Fibroblast of villous mesenchyme (primary cell): Measurements from ENCODE around the gene ARHGEF18. TPM values are rescaled to one million over a fixed set of nuclear protein-coding genes. Genes with fewer than 3 reads are reported as not detected.
"Not testable (repeated sequence)": the region's sequence is repeated elsewhere in the genome, so short reads cannot be mapped to it uniquely, and the experiment has no call there.

Experiments used
- DNase-seq: peaks from one replicate; pipeline ENCODE4 v3.0.0-alpha.2; 2010; ENCODE audit warnings: low read depth
- H3K4me3 ChIP-seq: 2 replicates; pipeline ENCODE4 v1.5.1; 2011; ENCODE audit warnings: low read depth, mild to moderate bottlenecking, low read length
- CTCF ChIP-seq: IDR thresholded peaks from 2 replicates; pipeline ENCODE4 v1.5.1; 2012; ENCODE audit warnings: low read depth, mild to moderate bottlenecking, low read length; ENCODE audit not compliant: insufficient read depth
- total RNA-seq: library from RNA; depleted of rRNA; stranded (reverse); fragments of >200 nt; gene quantifications from 2 replicates; pipeline ENCODE4 v1.2.3, GENCODE V29; 2012

ARHGEF18 gene
- 30.9 and 35.0 TPM in 2 replicates for total RNA-seq

DNA sequence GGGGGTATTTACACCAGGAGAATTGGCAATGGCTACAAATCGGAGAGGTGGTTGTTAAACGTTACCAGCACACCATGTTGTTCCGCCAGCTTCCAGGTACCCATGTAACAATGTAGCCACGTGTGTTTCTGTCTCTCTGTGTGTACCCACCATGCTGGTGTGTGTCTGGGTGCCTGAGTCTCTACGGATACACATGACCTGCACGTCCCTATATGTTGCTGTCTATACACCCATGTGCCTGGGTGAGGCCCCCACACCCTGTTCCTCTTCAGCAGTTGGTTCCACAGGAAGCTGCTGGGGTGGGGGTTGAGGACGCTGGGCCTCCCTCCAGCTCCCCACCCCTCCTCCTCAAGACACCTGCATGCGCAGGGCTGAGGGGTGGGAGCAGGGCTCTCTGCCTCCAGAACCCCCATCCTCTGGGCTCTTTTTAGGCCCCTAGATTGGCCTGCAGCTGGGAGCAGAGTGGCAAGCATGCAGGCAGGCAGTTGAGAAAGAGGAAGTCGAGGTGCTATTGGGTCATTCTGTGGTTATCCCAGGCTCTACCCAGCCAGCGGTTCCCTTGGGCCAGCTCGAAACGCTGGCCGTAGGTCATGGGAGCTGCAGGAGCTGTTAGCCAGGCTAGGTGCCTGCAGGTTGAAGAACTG, at the start of gene ARHGEF18:
Gene ARHGEF18, plus strand, starts transcription at position 351 of the 644 bp plus-strand sequence. CDS start 13,954 bp downstream, outside the sequence.
- no peak for TF ChIP-seq CTCF
- H3K4me3 ChIP-seq = no peak within 1 kb of the TSS
- no peak for DNase-seq

- no peak overlapping the region for H3K4me3 ChIP-seq
- DNase-seq = no peak
- TF ChIP-seq CTCF = no peak
Observed at GRCh38 chr19:7301525-7301924, 47.2 kb upstream of the ARHGEF18 start.

DNA sequence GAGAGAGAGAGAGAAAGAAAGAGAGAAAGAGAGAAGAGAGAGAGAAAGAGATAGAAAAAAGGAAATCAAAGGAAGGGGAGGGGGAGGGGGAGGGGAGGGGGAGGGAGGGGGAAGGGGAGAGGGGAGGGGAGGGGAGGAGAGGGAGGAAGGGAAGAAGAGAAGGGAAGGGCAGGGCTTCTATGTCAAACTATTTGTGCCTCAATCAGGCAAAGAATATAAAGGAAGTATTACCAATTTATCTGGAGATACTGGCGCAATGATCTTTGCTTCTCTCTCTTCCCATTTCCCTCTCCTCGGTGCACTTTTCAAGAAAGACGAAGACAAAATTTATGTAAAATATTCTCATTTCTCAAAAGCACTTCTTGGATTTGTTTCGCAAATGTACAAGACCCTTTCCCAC, 45.3 kb upstream of the ARHGEF18 start:
- no peak overlapping the region for H3K4me3 ChIP-seq
- no peak for DNase-seq
- no peak for TF ChIP-seq CTCF

GRCh38 chr19:7304200-7304599, 44.5 kb upstream of the ARHGEF18 start:
- no peak for DNase-seq
- TF ChIP-seq CTCF = no peak
- no peak overlapping the region for H3K4me3 ChIP-seq

GRCh38 chr19:7307590-7308218, 41.0 kb upstream of the ARHGEF18 start:
- H3K4me3 ChIP-seq = no peak overlapping the region
- TF ChIP-seq CTCF = no peak
- DNase-seq = no peak

DNA sequence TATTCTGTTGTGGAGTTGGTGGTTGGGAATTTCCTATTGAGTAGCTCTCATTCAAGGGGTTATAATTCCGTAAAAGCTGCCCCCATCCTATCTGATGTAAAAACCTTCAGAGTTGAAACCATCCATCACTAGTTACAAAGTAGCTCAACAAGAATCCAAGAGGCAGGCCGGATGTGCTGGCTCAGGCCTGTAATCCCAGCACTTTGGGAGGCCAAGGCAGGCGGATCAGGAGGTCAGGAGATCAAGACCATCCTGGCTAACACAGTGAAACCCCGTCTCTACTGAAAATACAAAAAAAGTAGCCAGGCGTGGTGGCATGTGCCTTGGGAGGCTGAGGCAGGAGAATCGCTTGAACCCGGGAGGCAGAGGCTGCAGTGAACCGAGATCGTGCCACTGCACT, 40.4 kb upstream of the ARHGEF18 start:
- not testable (repeated sequence) for DNase-seq, H3K4me3 ChIP-seq

DNA sequence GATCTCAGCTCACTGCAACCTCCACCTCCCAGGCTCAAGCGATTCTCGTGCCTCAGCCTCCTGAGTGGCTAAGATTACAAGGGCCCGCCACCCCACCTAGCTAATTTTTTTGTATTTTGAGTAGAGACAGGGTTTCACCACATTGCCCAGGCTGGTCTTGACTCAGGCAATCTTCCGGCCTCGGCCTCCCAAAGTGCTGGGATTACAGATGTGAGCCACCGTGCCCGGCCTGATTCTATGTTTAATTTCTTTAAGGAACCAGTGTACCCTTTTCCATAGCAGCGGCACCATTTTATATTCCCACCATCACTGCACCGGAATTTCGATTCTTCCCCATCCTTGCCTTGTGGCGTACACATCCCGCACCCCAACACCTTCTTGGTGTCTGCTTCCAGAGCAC, 36.8 kb upstream of the ARHGEF18 start:
- no peak for TF ChIP-seq CTCF
- no peak overlapping the region for H3K4me3 ChIP-seq
- DNase-seq = no peak
